Heart left ventricle (tissue), 16 donors: Measurements from ENCODE around the gene IL20RB. TPM values are rescaled to one million over a fixed set of nuclear protein-coding genes. Genes with fewer than 3 reads are reported as not detected.

ENCODE experiments used
- ATAC-seq, 4 donors: fragments of 200-7000 bp; cut with Tn5 transposase; one replicate each; pipeline ENCODE4 v1.9.1; 2020 to 2022; ENCODE audit warnings: moderate library complexity in 4 of 4, mild to moderate bottlenecking in 3 of 4, moderate number of reproducible peaks in 1 of 4
- DNase-seq, 5 donors: peaks; one replicate each; pipeline ENCODE4 v3.0.0-alpha.2; 2020
- H3K27ac ChIP-seq, 12 donors: fragments of 200-600 bp; sonication (generic) in 4 of 12; one replicate each; pipeline versions ENCODE4 v1.5.0 to v1.8.0; 2016 to 2022; ENCODE audit warnings: mild to moderate bottlenecking in 2 of 12
- H3K27me3 ChIP-seq, 9 donors: fragments of 200-600 bp; sonication (generic) in 2 of 9; one replicate each; pipeline versions ENCODE4 v1.5.1 to v1.8.0; 2016 to 2022; ENCODE audit warnings: mild to moderate bottlenecking in 3 of 9
- H3K36me3 ChIP-seq, 9 donors: fragments of 200-600 bp; sonication (generic) in 2 of 9; one replicate each; pipeline versions ENCODE4 v1.5.0 to v1.8.0; 2018 to 2022; ENCODE audit warnings: mild to moderate bottlenecking in 2 of 9
- H3K4me1 ChIP-seq, 12 donors: fragments of 200-600 bp; sonication (generic) in 4 of 12; one replicate each; pipeline versions ENCODE4 v1.5.0 to v1.8.0; 2016 to 2022; ENCODE audit warnings: mild to moderate bottlenecking in 3 of 12
- H3K4me3 ChIP-seq, 12 donors: fragments of 200-600 bp; sonication (generic) in 4 of 12; one replicate each; pipeline versions ENCODE4 v1.5.0 to v1.8.0; 2017 to 2022; ENCODE audit warnings: mild to moderate bottlenecking in 9 of 12, moderate library complexity in 4 of 12
- H3K9me3 ChIP-seq, 12 donors: fragments of 200-600 bp; sonication (generic) in 4 of 12; one replicate each; pipeline versions ENCODE4 v1.5.0 to v1.8.0; 2016 to 2022; ENCODE audit warnings: mild to moderate bottlenecking in 1 of 12
- POLR2A ChIP-seq, 2 donors: fragments of 450-650 bp; IDR thresholded peaks; one replicate each; pipeline ENCODE4 v1.6.1; 2017; ENCODE audit warnings: antibody characterized with exemption in 2 of 2, mild to moderate bottlenecking in 2 of 2, moderate library complexity in 2 of 2
- WGBS, 4 donors: extraction: QIAGEN DNeasy Blood & Tissue Kit in 2 of 4; methylation state at CpG; one replicate each; pipeline versions ENCODE4 v1.1.5 to v1.1.7; 2013 to 2018; 5-methylcytosine and 5-hydroxymethylcytosine counted together
- intact Hi-C, 10 donors: fragments of 100-400 bp; cut with DNase I; formaldehyde crosslinking; loops; one replicate each; pipeline versions ENCODE4 v1.11.1 to v1.14.2; 2022
- polyA plus RNA-seq, 2 donors: library from polyadenylated mRNA; stranded (reverse); fragments of 200-250 nt; gene quantifications; one replicate each; pipeline ENCODE4 v1.2.3, GENCODE V29; 2013
- total RNA-seq, 9 donors: library from RNA; depleted of rRNA in 2 of 9; stranded (reverse); fragments of >200 nt in 2 of 9; fragmentation: NEBNext Ultra II Directional in 3 of 9; extraction: Animal tissue kit (Norgen Biotek cat#: 25700) in 3 of 9; gene quantifications; one replicate each; pipeline versions ENCODE4 v1.1.0 to v1.2.4, GENCODE V29; 2016 to 2023
- TF ChIP-seq, protein P1 (sequence below), 12 donors: fragments of 200-600 bp; sonication (generic) in 4 of 12; IDR thresholded peaks; one replicate each; pipeline versions ENCODE4 v1.5.0 to v1.8.0; 2018 to 2022; ENCODE audit warnings: antibody characterized with exemption in 12 of 12, mild to moderate bottlenecking in 5 of 12
- donor health status: ischemic (EF 13 %, LVEDD 7.1; RV severe dilation, severe dysfunction).
- donor health status: healthy with polysubstance abuse.
- donor health status: DM: no; HTN: yes; CAD: no.
- donor health status: DM: no; HTN: no; CAD: no.
- donor health status: ischemic (EF 25% LVEDD 6.9; RV normal size, moderate dysfunction).
- donor health status: ischemic (EF 25% LVEDD 5.7; RV mildly dilated, moderate dysfunction).
- donor health status: healthy.
- donor health status: DM: yes; HTN: yes; CAD: no.
- donor health status: ischemic (EF 35%, LVEDD 5.7; RV mildly dilated, moderate dysfunction).
- donor health status: nonischemic (EF 11% LVEDD 7.7; RV severe dilation, severe dysfunction).
- donor health status: DM: yes; HTN: yes; CAD: no.
- donor health status: PGD.
- donor health status: ischemic (EF 29% LVEDD 5.4; RV normal size, mild dysfunction).
- donor health status: nonischemic (EF 23%, LVEDD 6.1; RV moderate dilation, normal function).

The IL20RB gene
- total and polyA plus RNA-seq, 11 donors: 0.14 to 1.1 (median 0.44) TPM

DNA sequence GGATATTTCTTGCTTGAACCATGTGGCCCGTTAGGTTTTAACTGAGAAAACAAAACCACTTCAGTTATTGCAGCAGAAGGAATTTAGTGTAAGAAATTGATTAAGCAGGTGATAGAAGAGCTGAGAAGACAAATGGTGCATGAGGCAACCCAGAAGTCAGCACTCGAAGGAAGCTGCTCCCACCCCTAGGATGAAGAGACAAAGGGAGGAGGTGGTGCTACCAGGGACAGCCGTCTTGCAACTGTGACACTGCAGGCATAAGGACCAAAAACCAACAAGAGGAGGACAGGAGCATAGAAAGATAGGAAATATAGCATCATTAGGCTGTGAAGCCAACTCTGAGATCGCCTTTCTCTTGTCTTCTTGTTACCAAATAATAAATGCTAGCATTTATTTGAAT lies 89.0 kb downstream of the IL20RB start:
- 64 to 74% (median 72%) methylated on average over 4 of the region's 4 CpGs for WGBS, 4 donors

DNA sequence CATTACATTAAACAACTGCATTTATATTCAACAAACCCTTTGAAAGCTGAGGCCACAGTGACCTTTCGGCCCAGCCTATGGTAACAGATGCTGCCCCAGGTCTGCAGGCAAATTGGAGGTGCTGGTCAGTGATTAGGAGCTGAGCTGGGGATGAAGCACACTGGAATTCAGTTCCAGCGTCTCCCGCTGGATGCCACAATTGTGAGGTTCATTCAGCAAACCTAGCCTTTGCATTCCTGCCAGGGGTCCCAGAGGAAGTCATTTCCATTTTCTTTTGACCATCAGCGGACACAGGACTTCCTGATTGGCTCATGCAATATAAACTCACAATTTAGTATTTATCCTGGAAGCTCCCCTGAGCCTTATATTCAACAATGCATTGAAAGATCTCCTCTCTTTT lies 89.5 kb downstream of the IL20RB start:
- no peaks in the 10 kb centered on the region for H3K36me3 ChIP-seq
- H3K27ac ChIP-seq: no peak overlapping the region
- no peak for ATAC-seq
- no peaks in the 10 kb centered on the region for H3K4me1 ChIP-seq
- 53 to 68% (median 57%) methylated on average over 4 of the region's 4 CpGs for WGBS, 4 donors
- intact Hi-C loops: no loop called here
- peaks cover 0 to 9% (median 0%) of the 10 kb centered on the region in 9 donors for H3K27me3 ChIP-seq
- no peak overlapping the region for H3K4me3 ChIP-seq
- DNase-seq: no peak
- H3K9me3 ChIP-seq: no peaks in the 10 kb centered on the region
- TF ChIP-seq, protein P1, sequence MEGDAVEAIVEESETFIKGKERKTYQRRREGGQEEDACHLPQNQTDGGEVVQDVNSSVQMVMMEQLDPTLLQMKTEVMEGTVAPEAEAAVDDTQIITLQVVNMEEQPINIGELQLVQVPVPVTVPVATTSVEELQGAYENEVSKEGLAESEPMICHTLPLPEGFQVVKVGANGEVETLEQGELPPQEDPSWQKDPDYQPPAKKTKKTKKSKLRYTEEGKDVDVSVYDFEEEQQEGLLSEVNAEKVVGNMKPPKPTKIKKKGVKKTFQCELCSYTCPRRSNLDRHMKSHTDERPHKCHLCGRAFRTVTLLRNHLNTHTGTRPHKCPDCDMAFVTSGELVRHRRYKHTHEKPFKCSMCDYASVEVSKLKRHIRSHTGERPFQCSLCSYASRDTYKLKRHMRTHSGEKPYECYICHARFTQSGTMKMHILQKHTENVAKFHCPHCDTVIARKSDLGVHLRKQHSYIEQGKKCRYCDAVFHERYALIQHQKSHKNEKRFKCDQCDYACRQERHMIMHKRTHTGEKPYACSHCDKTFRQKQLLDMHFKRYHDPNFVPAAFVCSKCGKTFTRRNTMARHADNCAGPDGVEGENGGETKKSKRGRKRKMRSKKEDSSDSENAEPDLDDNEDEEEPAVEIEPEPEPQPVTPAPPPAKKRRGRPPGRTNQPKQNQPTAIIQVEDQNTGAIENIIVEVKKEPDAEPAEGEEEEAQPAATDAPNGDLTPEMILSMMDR (IDR thresholded peaks at IDR 0.05): no peak
- TF ChIP-seq POLR2A (IDR thresholded peaks at IDR 0.05): no peak

More for the DNA sequence above, 89.0 kb downstream of the IL20RB start:
- no peak overlapping the region for H3K27ac ChIP-seq
- TF ChIP-seq, protein P1 (IDR thresholded peaks at IDR 0.05): no peak
- TF ChIP-seq POLR2A (IDR thresholded peaks at IDR 0.05): no peak
- no peak overlapping the region for H3K4me3 ChIP-seq
- H3K27me3 ChIP-seq: peaks cover 0 to 9% (median 0%) of the 10 kb centered on the region in 9 donors
- no peaks in the 10 kb centered on the region for H3K4me1 ChIP-seq
- DNase-seq: no peak
- intact Hi-C loops: no loop called here
- no peaks in the 10 kb centered on the region for H3K36me3 ChIP-seq
- no peaks in the 10 kb centered on the region for H3K9me3 ChIP-seq
- ATAC-seq: no peak

DNA sequence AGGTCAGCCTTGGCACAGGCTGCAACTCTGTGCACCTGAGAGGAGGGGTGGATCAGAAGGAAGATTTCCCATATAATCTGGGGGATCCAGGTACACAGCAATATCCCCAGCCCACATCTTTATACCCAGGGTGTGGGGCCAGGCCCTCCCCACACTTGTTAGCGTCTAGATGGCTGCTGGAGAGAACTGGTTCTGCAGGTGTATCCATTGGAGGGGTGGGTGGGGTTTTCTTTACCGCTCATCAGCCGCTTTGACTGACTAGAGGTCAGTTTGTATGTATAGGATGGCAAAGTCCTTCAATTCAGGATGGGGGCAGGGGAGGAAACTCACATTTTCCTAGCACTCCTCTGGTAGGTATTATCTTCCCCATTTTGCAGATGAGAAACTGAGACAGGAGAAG lies 92.5 kb downstream of the IL20RB start:
- ATAC-seq: no peak
- WGBS, 4 donors: 60 to 94% (median 68%) methylated on average over 3 of the region's 3 CpGs
- Histone ChIP-seq H3K27ac (no peak overlapping the region), H3K4me1 (no peaks in the 10 kb centered on the region), H3K9me3 (no peaks in the 10 kb centered on the region), H3K4me3 (no peak overlapping the region), H3K36me3 (no peaks in the 10 kb centered on the region), H3K27me3 (peaks cover 0 to 9% (median 0%) of the 10 kb centered on the region in 9 donors)
- intact Hi-C loops: no loop called here
- no peak for DNase-seq
- TF ChIP-seq, protein P1 (IDR thresholded peaks at IDR 0.05): no peak
- no peak for TF ChIP-seq POLR2A (IDR thresholded peaks at IDR 0.05)

DNA sequence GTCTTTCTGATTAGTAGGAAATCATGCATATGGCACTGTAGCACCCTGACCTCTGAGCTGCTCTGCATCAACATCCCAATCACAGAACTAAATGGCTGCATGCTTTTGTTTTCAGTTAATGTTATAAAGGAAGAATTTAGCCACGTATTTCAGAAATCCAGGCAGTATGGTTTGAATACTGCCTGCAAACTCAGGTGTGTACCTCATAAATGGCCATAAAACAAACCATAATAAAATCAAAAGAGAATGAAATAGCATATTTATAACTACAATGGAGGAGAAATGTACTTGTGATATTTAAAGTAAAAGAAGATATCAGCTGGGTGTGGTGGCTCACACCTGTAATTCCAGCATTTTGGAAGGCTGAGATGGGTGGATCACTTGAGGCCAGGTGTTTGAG lies 94.5 kb downstream of the IL20RB start:
- TF ChIP-seq POLR2A (IDR thresholded peaks at IDR 0.05): no peak
- TF ChIP-seq, protein P1 (IDR thresholded peaks at IDR 0.05): no peak
- H3K4me3 ChIP-seq: no peak overlapping the region
- no peaks in the 10 kb centered on the region for H3K36me3 ChIP-seq
- no peaks in the 10 kb centered on the region for H3K9me3 ChIP-seq
- WGBS, 4 donors: 59 to 79% (median 74%) methylated on average over 1 of the region's 1 CpG
- peaks cover 0 to 9% (median 0%) of the 10 kb centered on the region in 9 donors for H3K27me3 ChIP-seq
- no peaks in the 10 kb centered on the region for H3K4me1 ChIP-seq
- intact Hi-C loops: no loop called here
- ATAC-seq: no peak
- no peak overlapping the region for H3K27ac ChIP-seq
- no peak for DNase-seq

Other genes starting within 250 kb of the IL20RB start
- 10 to 100 TPM; 15.4 to 23.4 (median 20.2) TPM for gene STAG1, start 205.6 kb upstream of the IL20RB start, total RNA-seq
- 10 to 100 TPM in 1 of 2 donors, 1 to 10 TPM in 1; 7.2 to 15.7 TPM for gene STAG1, start 205.6 kb upstream of the IL20RB start, polyA plus RNA-seq
- 1 to 10 TPM; 1.0 to 5.3 (median 3.6) TPM for gene SLC35G2, start 138.9 kb upstream of the IL20RB start, total RNA-seq
- 1 to 10 TPM; 2.5 to 3.2 TPM for gene SLC35G2, start 138.9 kb upstream of the IL20RB start, polyA plus RNA-seq
- gene NCK1, start 95.8 kb upstream of the IL20RB start, total RNA-seq: 10 to 100 TPM; 18.7 to 36.0 (median 23.4) TPM
- gene NCK1, start 95.8 kb upstream of the IL20RB start, polyA plus RNA-seq: 10 to 100 TPM in 1 of 2 donors, 1 to 10 TPM in 1; 6.5 to 18.6 TPM